ENCODE measurements around the gene ST3GAL4.

ST3GAL4 gene

DNA sequence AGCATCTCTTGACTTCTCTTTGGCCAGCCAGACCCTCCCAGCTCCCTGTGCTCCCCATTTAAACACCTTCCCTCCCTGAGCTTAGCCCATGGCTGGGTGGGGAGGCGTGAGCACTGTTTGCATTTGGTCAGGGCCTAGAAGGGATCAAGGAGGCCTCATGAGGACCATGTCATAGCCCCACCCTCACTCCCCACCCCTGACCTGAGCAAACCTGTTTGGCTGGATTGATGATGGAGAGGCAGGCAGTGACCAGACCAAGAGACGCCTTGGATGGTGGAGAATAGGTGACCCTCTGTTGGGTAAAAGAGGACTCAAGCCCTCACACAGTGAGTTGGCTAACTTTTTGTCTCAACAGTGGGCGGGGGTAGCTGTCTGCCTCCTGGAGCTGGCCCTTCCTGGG is 49.9 kb downstream of the ST3GAL4 start:
- Histone ChIP-seq H3K4me3 (ENCODE audit: low read depth, low read length) (no peak overlapping the region), H3K27me3 (no peaks in the 10 kb centered on the region), H3K36me3 (no peaks in the 10 kb centered on the region), H3K9me3 (no peaks in the 10 kb centered on the region), H3K4me1 (no peaks in the 10 kb centered on the region)
- no peak for DNase-seq
- TF ChIP-seq CTCF (IDR thresholded peaks at IDR 0.05; ENCODE audit: low read depth, low read length) = no peak

DNA sequence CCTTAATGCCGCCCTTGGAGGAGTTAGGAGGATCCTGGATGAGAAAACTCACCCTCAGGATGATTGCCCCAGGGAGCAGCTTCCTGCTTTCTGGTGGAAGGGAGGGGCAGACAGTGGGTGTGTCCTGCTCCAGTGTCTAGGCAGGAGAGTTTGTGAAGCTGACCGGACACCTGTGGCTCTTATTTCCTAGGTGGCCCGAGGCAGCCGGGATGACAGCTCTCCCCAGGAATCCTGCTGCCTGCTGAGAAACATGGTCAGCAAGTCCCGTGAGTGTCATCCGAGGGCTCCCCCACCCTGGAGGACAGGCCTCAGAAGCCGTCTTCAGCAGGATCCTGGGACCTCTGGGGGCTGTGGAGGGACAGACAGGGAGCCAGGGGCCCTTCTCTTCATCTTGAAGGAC is 50.4 kb downstream of the ST3GAL4 start:
- DNase-seq = no peak
- H3K27me3 ChIP-seq = no peaks in the 10 kb centered on the region
- H3K4me1 ChIP-seq = no peaks in the 10 kb centered on the region
- no peaks in the 10 kb centered on the region for H3K9me3 ChIP-seq
- TF ChIP-seq CTCF (IDR thresholded peaks at IDR 0.05; ENCODE audit: low read depth, low read length) = no peak
- H3K36me3 ChIP-seq = no peaks in the 10 kb centered on the region
- no peak overlapping the region for H3K4me3 ChIP-seq (ENCODE audit: low read depth, low read length)

DNA sequence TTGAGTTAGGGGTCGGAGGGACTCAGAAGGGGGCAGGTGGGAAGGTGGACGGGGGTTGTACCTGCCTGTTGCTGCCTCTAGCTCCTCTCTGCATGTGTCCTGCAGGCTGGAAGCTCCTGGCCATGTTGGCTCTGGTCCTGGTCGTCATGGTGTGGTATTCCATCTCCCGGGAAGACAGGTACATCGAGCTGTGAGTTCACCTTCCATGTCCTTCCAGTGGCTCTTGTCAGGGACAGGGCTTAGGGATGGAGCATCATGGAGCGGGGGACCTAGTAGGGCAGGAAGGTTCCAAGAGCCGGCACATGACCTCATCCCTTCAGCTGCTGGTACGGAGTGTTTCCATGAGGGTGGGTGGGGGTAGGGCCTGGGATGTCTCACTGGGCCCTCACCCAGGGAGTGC is 50.9 kb downstream of the ST3GAL4 start:
- Histone ChIP-seq H3K9me3 (no peaks in the 10 kb centered on the region), H3K4me3 (ENCODE audit: low read depth, low read length) (no peak overlapping the region), H3K36me3 (no peaks in the 10 kb centered on the region), H3K27me3 (no peaks in the 10 kb centered on the region), H3K4me1 (no peaks in the 10 kb centered on the region)
- DNase-seq = no peak
- no peak for TF ChIP-seq CTCF (IDR thresholded peaks at IDR 0.05; ENCODE audit: low read depth, low read length)

DNA sequence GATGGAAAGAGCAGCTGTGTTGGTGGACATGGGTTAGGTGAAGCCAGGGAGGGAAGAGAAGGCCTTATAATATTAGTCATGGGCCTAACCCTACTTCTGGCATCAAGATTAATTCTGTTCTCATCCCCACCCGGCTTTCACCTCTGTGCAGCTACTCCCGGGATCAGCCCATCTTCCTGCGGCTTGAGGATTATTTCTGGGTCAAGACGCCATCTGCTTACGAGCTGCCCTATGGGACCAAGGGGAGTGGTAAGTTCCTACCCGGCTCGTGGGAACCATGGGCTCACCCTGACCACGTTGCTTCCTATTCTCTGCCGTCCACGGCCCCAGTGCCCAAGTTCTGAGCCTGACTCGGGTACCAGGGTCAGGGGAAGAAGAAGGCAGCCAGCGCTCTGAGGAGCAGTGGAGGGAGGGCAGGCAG is 51.6 kb downstream of the ST3GAL4 start:
- DNase-seq = no peak
- TF ChIP-seq CTCF (IDR thresholded peaks at IDR 0.05; ENCODE audit: low read depth, low read length) = no peak

DNA sequence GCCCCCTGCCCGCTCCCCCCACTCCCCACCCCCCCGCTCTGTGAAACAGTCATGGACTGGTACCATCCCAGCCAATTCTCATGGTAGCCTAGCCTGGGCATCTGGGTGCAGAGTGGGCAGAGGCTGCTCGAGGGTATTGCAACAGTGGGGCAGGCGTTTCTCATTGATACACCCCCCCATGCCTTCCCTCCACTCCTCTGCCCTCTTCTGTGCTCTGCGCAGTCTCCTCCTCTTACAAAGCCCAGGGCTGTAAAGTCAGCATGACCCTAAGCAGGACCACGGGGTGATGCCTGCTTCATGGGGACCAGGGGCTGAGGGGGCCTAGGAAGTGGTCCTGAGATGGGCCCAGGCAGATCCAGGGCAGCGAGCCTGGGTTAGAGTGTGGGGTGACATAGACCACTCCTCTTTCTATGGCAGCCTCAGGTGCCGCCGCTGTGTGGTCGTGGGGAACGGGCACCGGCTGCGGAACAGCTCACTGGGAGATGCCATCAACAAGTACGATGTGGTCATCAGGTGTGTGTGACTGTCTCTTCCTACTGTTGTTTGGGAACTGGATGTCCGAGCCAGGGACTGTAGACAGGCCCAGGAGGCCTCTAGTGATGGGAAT is 52.3 kb downstream of the ST3GAL4 start:
- no peak for TF ChIP-seq CTCF (IDR thresholded peaks at IDR 0.05; ENCODE audit: low read depth, low read length)
- no peak for DNase-seq
- Histone ChIP-seq H3K4me1 (no peaks in the 10 kb centered on the region), H3K36me3 (no peaks in the 10 kb centered on the region), H3K27me3 (no peaks in the 10 kb centered on the region), H3K4me3 (ENCODE audit: low read depth, low read length) (no peak overlapping the region), H3K9me3 (no peaks in the 10 kb centered on the region)

More for the DNA sequence above, 51.6 kb downstream of the ST3GAL4 start:
- no peaks in the 10 kb centered on the region for H3K9me3 ChIP-seq
- no peaks in the 10 kb centered on the region for H3K27me3 ChIP-seq
- no peak overlapping the region for H3K4me3 ChIP-seq (ENCODE audit: low read depth, low read length)
- no peaks in the 10 kb centered on the region for H3K36me3 ChIP-seq
- no peaks in the 10 kb centered on the region for H3K4me1 ChIP-seq

DNA sequence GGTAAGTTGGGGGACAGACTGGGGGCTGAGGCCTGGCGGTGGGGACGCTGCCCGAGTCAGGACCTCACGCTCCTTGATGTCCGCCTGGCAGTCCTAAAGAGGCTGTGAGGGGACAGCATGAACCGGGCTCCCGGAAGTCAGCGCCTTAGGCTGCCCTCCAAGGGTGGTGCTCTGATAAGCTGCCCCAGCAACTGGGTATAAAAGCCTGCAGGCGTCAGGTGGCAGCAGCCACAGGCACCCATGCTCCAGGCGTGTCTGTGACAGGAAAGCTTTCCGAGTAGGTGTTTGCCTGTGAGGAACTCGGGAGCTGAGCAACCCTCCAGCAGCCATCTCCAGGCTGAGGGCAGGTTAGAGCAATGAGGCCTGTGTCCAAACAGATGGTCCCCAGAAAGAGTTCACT is 53.0 kb downstream of the ST3GAL4 start:
- no peaks in the 10 kb centered on the region for H3K9me3 ChIP-seq
- no peaks in the 10 kb centered on the region for H3K27me3 ChIP-seq
- no peaks in the 10 kb centered on the region for H3K4me1 ChIP-seq
- H3K4me3 ChIP-seq (ENCODE audit: low read depth, low read length) = no peak overlapping the region
- DNase-seq = no peak
- TF ChIP-seq CTCF (IDR thresholded peaks at IDR 0.05; ENCODE audit: low read depth, low read length) = no peak
- H3K36me3 ChIP-seq = no peaks in the 10 kb centered on the region; the same call in 1 of the 2 replicates

Data from BE2C (cell line).